CD4-positive, alpha-beta T cell (primary cell): Measurements from ENCODE around the gene TBC1D17. TPM values are rescaled to one million over a fixed set of nuclear protein-coding genes. Genes with fewer than 3 reads are reported as not detected.

Experiments used
- ATAC-seq: fragments of 200-7000 bp; cut with Tn5 transposase; one replicate; pipeline ENCODE4 v1.10.0; 2022; ENCODE audit warnings: mild to moderate bottlenecking; ENCODE audit not compliant: poor library complexity
- CTCF ChIA-PET: fragments of 350-600 bp; sonication (Branson Sonifier 250); formaldehyde crosslinking; loops from one replicate; lab custom pipeline; 2021; ENCODE audit warnings: antibody characterized with exemption, inconsistent platforms; lab: Charles Lee
- POLR2A ChIA-PET: fragments of 350-600 bp; sonication (Branson Sonifier 250); formaldehyde crosslinking; loops from one replicate; lab custom pipeline; 2021; ENCODE audit warnings: antibody characterized with exemption, inconsistent platforms; lab: Charles Lee
- DNase-seq, 14 experiments: peaks; one replicate each; pipeline ENCODE4 v3.0.0-alpha.2; 2013 to 2020; ENCODE audit warnings: mixed read lengths in 2 of 14
- H3K27ac ChIP-seq, 2 donors: one replicate each; pipeline versions ENCODE4 v1.5.1 to v1.7.0; 2013; ENCODE audit warnings: low read length in 2 of 2, low read depth in 1 of 2, mild to moderate bottlenecking in 1 of 2
- H3K27me3 ChIP-seq, 2 experiments: 1 replicate in 1 of 2; 2 replicates in 1 of 2; pipeline versions ENCODE4 v1.6.1 to v1.7.0; 2013; ENCODE audit warnings: low read length in 2 of 2, control low read depth in 1 of 2, mild to moderate bottlenecking in 1 of 2, moderate library complexity in 1 of 2; ENCODE audit not compliant: insufficient read depth in 2 of 2, control insufficient read depth in 1 of 2
- H3K36me3 ChIP-seq: one replicate; pipeline ENCODE4 v1.6.1; 2013; ENCODE audit warnings: low read length, control low read depth; ENCODE audit not compliant: insufficient read depth
- H3K4me1 ChIP-seq: one replicate; pipeline ENCODE4 v1.6.1; 2013; ENCODE audit warnings: low read length, control low read depth; ENCODE audit not compliant: insufficient read depth
- H3K4me3 ChIP-seq: one replicate; pipeline ENCODE4 v1.5.1; 2013; ENCODE audit warnings: mild to moderate bottlenecking, low read length, moderate library complexity
- H3K9me3 ChIP-seq, 2 experiments: 1 replicate in 1 of 2; 2 replicates in 1 of 2; pipeline versions ENCODE4 v1.6.1 to v1.7.0; 2013; ENCODE audit warnings: low read length in 2 of 2, mild to moderate bottlenecking in 2 of 2, control low read depth in 1 of 2, moderate library complexity in 1 of 2; ENCODE audit not compliant: control insufficient read depth in 1 of 2, insufficient read depth in 1 of 2
- H3K27ac Mint-ChIP-seq: one replicate; pipeline ENCODE4 v1.8.0; 2020; ENCODE audit warnings: mixed read lengths
- H3K27me3 Mint-ChIP-seq: one replicate; pipeline ENCODE4 v1.8.0; 2021; ENCODE audit warnings: mixed read lengths
- H3K36me3 Mint-ChIP-seq: one replicate; pipeline ENCODE4 v1.8.0; 2021; ENCODE audit warnings: low read depth, mixed read lengths
- H3K4me1 Mint-ChIP-seq: one replicate; pipeline ENCODE4 v1.8.0; 2021; ENCODE audit warnings: low read depth, mixed read lengths
- H3K4me3 Mint-ChIP-seq: one replicate; pipeline ENCODE4 v1.8.0; 2020; ENCODE audit warnings: mild to moderate bottlenecking, mixed read lengths
- H3K9me3 Mint-ChIP-seq: one replicate; pipeline ENCODE4 v1.8.0; 2020; ENCODE audit warnings: mixed read lengths
- CTCF ChIP-seq: fragments of 200-600 bp; IDR thresholded peaks from one replicate; pipeline ENCODE4 v1.8.0; 2022; ENCODE audit warnings: antibody characterized with exemption, mild to moderate bottlenecking
- intact Hi-C, 2 experiments: fragments of 100-400 bp; cut with DNase I in 1 of 2; cut with micrococcal nuclease in 1 of 2; formaldehyde crosslinking; loops; one replicate each; pipeline versions ENCODE4 v1.15.1 to v1.9.0; 2023 to 2025; cut with DNase I, micrococcal nuclease
- total RNA-seq, 174 experiments: library from RNA in 2 of 174; stranded (reverse) in 2 of 174; gene quantifications; one replicate each; pipeline ENCODE4 v1.2.3 and lab custom pipeline; 2021 to 2026

The TBC1D17 gene
- total RNA-seq, 2 experiments from 2014 or later = 35.5 to 35.8 TPM

GRCh38 chr19:49843265-49843664 is 34.2 kb upstream of the TBC1D17 start:
- CTCF ChIA-PET = no interaction called here
- no peak overlapping the region for H3K4me3 Mint-ChIP-seq
- no peaks in the 10 kb centered on the region for H3K9me3 Mint-ChIP-seq
- H3K9me3 ChIP-seq = no peaks in the 10 kb centered on the region
- peaks cover 6% of the 10 kb centered on the region for H3K36me3 Mint-ChIP-seq
- H3K4me3 ChIP-seq = no peak overlapping the region
- H3K27me3 Mint-ChIP-seq = no peaks in the 10 kb centered on the region
- intact Hi-C loops = no loop called here
- H3K4me1 Mint-ChIP-seq = peaks cover 4% of the 10 kb centered on the region
- H3K27ac ChIP-seq = no peak overlapping the region
- H3K27ac Mint-ChIP-seq = no peak overlapping the region
- H3K27me3 ChIP-seq = no peaks in the 10 kb centered on the region
- no peak for ATAC-seq
- peaks cover 4% of the 10 kb centered on the region for H3K4me1 ChIP-seq
- POLR2A ChIA-PET = no interaction called here
- no peaks in the 10 kb centered on the region for H3K36me3 ChIP-seq
- no peak for TF ChIP-seq CTCF
- no peak for DNase-seq

GRCh38 chr19:49844138-49845095 is 33.1 kb upstream of the TBC1D17 start:
- intact Hi-C loops = no loop called here
- Histone ChIP-seq H3K36me3 (no peaks in the 10 kb centered on the region), H3K27ac (no peak overlapping the region), H3K9me3 (no peaks in the 10 kb centered on the region), H3K4me3 (no peak overlapping the region), H3K27me3 (no peaks in the 10 kb centered on the region), H3K4me1 (peaks cover 15% of the 10 kb centered on the region)
- Mint-ChIP-seq H3K4me3 (no peak overlapping the region), H3K9me3 (no peaks in the 10 kb centered on the region), H3K27me3 (no peaks in the 10 kb centered on the region), H3K27ac (no peak overlapping the region), H3K4me1 (peaks cover 13% of the 10 kb centered on the region), H3K36me3 (no peaks in the 10 kb centered on the region)
- ATAC-seq (no peak), DNase-seq (no peak)
- no peak for TF ChIP-seq CTCF
- ChIA-PET CTCF (interaction anchor here (0.6 kb wide), 1 partner anchor 314 kb away, joined by 4 read pairs; no protein-coding TSS in a partner anchor), POLR2A (no interaction called here)

- intact Hi-C loops = no loop called here
- no peaks in the 10 kb centered on the region for H3K36me3 ChIP-seq
- H3K4me3 Mint-ChIP-seq = no peak overlapping the region
- H3K36me3 Mint-ChIP-seq = peaks cover 3% of the 10 kb centered on the region
- no peaks in the 10 kb centered on the region for H3K9me3 Mint-ChIP-seq
- DNase-seq (no peak), ATAC-seq (no peak)
- TF ChIP-seq CTCF = no peak
- POLR2A ChIA-PET = no interaction called here
- peaks cover 24% of the 10 kb centered on the region for H3K4me1 ChIP-seq
- no peaks in the 10 kb centered on the region for H3K9me3 ChIP-seq
- no peak overlapping the region for H3K4me3 ChIP-seq
- H3K27ac ChIP-seq = no peak overlapping the region
- peaks cover 21% of the 10 kb centered on the region for H3K4me1 Mint-ChIP-seq
- CTCF ChIA-PET = no interaction called here
- no peaks in the 10 kb centered on the region for H3K27me3 Mint-ChIP-seq
- no peak overlapping the region for H3K27ac Mint-ChIP-seq
- no peaks in the 10 kb centered on the region for H3K27me3 ChIP-seq
Measured at GRCh38 chr19:49845414-49845813, 32.1 kb upstream of the TBC1D17 start.
